Adipocyte (in vitro differentiated cells): ENCODE results near the gene UBASH3A.

Source experiments
- DNase-seq: peaks from one replicate; pipeline ENCODE4 v3.0.0-alpha.2; 2015; ENCODE audit warnings: low read depth
- H3K27me3 ChIP-seq: replicated peaks from 2 replicates; pipeline ENCODE4 v1.7.0; 2013; ENCODE audit warnings: mild to moderate bottlenecking, low read length, moderate library complexity; ENCODE audit not compliant: control insufficient read depth, insufficient read depth
- H3K36me3 ChIP-seq: 2 replicates; pipeline ENCODE4 v1.7.0; 2013; ENCODE audit warnings: low read length, mild to moderate bottlenecking, moderate library complexity; ENCODE audit not compliant: control insufficient read depth, insufficient read depth, severe bottlenecking
- H3K4me1 ChIP-seq: 2 replicates; pipeline ENCODE4 v1.7.0; 2013; ENCODE audit warnings: mild to moderate bottlenecking, low read length, moderate library complexity; ENCODE audit not compliant: control insufficient read depth, insufficient read depth
- H3K4me3 ChIP-seq: 2 replicates; pipeline ENCODE4 v1.7.0; 2013; ENCODE audit warnings: mild to moderate bottlenecking, low read length, moderate library complexity
- H3K9ac ChIP-seq: 2 replicates; pipeline ENCODE4 v1.7.0; 2013; ENCODE audit warnings: mild to moderate bottlenecking, low read length, moderate library complexity
- H3K9me3 ChIP-seq: 2 replicates; pipeline ENCODE4 v1.7.0; 2013; ENCODE audit warnings: mild to moderate bottlenecking, low read length, moderate library complexity; ENCODE audit not compliant: control insufficient read depth

Gene UBASH3A

GRCh38 chr21:42490720-42491119, 87.0 kb downstream of the UBASH3A start:
- DNase-seq = no peak
- Histone ChIP-seq H3K27me3 (peaks cover 24% of the 10 kb centered on the region), H3K9ac (no peak overlapping the region), H3K9me3 (no peaks in the 10 kb centered on the region), H3K4me1 (peaks cover 4% of the 10 kb centered on the region), H3K36me3 (no peaks in the 10 kb centered on the region), H3K4me3 (no peak overlapping the region)

GRCh38 chr21:42491328-42491727, 87.6 kb downstream of the UBASH3A start:
- no peak for DNase-seq

GRCh38 chr21:42492201-42492600, 88.5 kb downstream of the UBASH3A start:
- peaks cover 9% of the 10 kb centered on the region for H3K4me1 ChIP-seq
- H3K27me3 ChIP-seq = peaks cover 9% of the 10 kb centered on the region
- DNase-seq = no peak
- no peak overlapping the region for H3K4me3 ChIP-seq
- no peak overlapping the region for H3K9ac ChIP-seq
- H3K9me3 ChIP-seq = no peaks in the 10 kb centered on the region
- no peaks in the 10 kb centered on the region for H3K36me3 ChIP-seq

More at GRCh38 chr21:42491328-42491727, 87.6 kb downstream of the UBASH3A start:
- Histone ChIP-seq H3K36me3 (no peaks in the 10 kb centered on the region), H3K4me3 (no peak overlapping the region), H3K9ac (no peak overlapping the region), H3K4me1 (peaks cover 4% of the 10 kb centered on the region), H3K27me3 (peaks cover 18% of the 10 kb centered on the region), H3K9me3 (no peaks in the 10 kb centered on the region)

DNA sequence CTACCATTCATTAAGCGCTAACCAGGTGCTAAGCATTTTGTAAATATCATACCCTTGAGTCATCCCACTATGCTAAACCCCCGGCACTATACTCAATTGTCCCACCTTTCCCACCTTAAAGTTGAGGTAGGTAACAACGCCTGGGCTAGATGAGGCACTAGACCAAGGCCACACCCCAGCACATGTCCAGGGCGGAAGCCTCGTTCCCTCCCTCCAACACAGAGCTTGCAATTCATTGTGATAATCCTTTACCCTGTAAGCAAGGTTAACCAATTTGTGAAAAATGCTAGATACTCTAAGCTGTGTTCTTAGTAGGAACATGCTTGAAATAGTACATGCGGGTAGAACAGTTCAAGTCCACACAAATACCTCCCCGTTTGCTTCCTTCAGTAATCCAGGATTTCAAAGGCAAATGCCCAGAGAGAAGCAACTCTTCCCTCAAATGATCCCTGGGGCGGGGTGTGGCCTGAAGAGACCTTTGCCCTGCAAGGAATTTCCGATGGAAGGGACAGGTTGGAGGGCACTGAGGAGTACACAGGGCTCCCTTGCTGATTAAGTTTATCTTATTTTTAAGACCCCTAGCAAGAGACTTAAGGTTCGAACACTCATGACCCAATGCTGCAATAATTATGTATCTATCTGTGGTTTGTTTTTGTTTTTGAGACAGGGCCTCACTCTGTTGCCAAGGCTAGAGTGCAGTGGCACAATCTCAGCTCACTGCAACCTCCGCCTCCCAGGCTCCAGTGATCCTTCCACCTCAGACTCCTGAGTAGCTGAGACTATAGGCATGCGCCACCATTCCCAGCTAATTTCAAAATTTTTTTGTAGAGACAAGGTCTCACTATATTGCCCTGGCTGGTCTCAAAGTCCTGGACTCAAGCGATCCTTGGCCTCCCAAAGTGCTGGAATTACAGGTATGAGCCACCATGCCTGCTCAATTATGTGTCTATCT, 89.7 kb downstream of the UBASH3A start:
- no peak for DNase-seq
- H3K9me3 ChIP-seq = no peaks in the 10 kb centered on the region

DNA sequence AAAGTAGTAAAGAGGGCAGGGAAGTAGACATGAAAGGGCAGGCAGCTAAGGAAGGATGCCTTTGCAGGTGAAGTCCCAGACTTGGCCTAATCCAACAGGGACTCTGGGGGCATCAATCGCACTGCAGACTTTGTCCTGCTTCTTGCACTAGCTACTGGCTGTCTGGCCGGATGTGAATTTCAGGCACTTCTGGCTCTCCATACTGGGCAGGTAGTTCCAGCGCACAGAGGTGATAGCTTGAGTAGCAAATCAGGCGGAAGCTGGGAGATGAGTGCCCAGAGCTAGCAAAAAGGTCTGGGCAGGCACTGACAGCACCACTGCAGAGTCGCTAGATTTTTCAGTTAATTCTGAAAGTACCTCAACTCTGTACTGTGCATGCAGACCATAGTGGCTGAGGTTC, 91.3 kb downstream of the UBASH3A start:
- Histone ChIP-seq H3K27me3 (peaks cover 8% of the 10 kb centered on the region), H3K4me3 (no peak overlapping the region), H3K9ac (no peak overlapping the region), H3K4me1 (peaks cover 9% of the 10 kb centered on the region), H3K9me3 (no peaks in the 10 kb centered on the region), H3K36me3 (no peaks in the 10 kb centered on the region)
- no peak for DNase-seq

More for the DNA sequence above, 89.7 kb downstream of the UBASH3A start:
- H3K4me1 ChIP-seq = peaks cover 9% of the 10 kb centered on the region
- H3K36me3 ChIP-seq = no peaks in the 10 kb centered on the region
- H3K4me3 ChIP-seq = no peak overlapping the region
- peaks cover 8% of the 10 kb centered on the region for H3K27me3 ChIP-seq
- H3K9ac ChIP-seq = no peak overlapping the region

DNA sequence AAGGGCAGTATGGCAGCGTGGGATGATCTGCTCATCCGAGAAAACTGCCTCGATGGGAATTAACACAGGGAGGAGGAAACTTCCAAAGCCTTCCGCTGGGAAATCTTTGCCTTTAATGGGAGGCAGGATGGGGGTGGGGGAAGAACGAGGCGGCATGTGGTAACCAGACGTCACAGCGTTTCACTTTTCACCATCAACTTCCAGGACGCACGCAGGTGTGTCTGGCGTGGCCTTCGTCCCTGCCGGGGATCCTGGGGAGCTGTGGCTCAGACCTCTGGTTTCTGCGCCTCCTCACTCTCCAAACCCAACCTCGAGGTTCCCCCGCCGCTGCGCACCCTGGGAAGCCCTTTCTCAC, 92.0 kb downstream of the UBASH3A start:
- H3K9me3 ChIP-seq = no peaks in the 10 kb centered on the region
- peaks cover 9% of the 10 kb centered on the region for H3K4me1 ChIP-seq
- H3K4me3 ChIP-seq = peak overlapping the region; percentile 93
- H3K9ac ChIP-seq = peak overlapping the region; percentile 55
- H3K27me3 ChIP-seq = peaks cover 6% of the 10 kb centered on the region
- no peaks in the 10 kb centered on the region for H3K36me3 ChIP-seq
- DNase-seq = peak; percentile 37

DNA sequence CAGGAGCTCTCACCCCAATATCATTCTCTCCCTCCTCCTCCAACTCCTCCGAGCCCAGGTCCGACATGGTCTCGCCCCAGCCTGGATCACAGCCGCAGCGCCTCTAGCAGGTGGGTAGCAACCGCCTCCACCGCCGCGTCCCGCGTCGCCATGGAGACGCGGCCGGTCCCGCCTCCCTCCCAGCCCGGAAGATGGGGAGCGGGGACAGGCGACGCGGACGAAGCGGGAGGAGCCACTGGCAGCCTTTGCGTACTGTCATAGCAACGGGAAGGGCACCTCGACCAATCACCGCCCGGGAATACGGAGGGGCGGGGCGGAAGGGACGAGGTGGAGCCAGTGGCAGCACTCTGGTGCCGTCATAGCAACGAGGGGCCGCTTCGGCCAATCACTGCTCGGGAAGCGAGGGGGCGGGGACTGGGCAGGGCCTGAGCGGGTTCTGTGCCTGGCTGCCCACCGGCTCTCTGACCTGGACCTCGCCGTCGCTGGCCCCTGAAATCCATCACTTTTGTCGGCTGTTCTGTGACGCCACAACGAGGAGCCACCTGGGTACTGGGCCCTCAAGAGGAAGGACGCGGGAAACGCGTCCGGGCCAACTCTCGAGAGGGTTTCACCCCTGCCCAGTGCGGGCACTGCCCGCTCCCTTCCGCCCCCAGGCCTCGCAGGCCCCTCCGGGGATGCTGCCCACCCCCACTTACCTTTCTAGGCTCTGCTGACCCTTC, 92.6 kb downstream of the UBASH3A start, which contains the start of gene RSPH1:
RSPH1 (minus strand) TSS at position 105 of the 719 bp plus-strand sequence; CDS start at position 67, 38 bp downstream.
- peak; percentile 99 for DNase-seq
- Histone ChIP-seq H3K4me1 (peaks cover 9% of the 10 kb centered on the region), H3K27me3 (peaks cover 3% of the 10 kb centered on the region), H3K4me3 (peak within 1 kb of the TSS; percentile 93), H3K36me3 (no peaks in the 10 kb centered on the region), H3K9ac (peak within 1 kb of the TSS; percentile 79), H3K9me3 (no peaks in the 10 kb centered on the region)

- no peak for DNase-seq
- Histone ChIP-seq H3K4me1 (peaks cover 9% of the 10 kb centered on the region), H3K27me3 (peaks cover 3% of the 10 kb centered on the region), H3K9ac (peak overlapping the region; percentile 79), H3K4me3 (peak overlapping the region; percentile 93), H3K9me3 (no peaks in the 10 kb centered on the region), H3K36me3 (no peaks in the 10 kb centered on the region)
These were observed 93.1 kb downstream of the UBASH3A start for GRCh38 chr21:42496839-42497202.
